Smooth muscle cell (in vitro differentiated cells): ENCODE data around the gene VCX3B. TPM values are rescaled to one million over a fixed set of nuclear protein-coding genes. Genes with fewer than 3 reads are reported as not detected.
"Not testable (repeated sequence)": the region's sequence is repeated elsewhere in the genome, so short reads cannot be mapped to it uniquely, and the experiment has no call there.

Experiments used
- DNase-seq: peaks from one replicate; lab custom pipeline; 2025; ENCODE audit not compliant: unreplicated experiment; lab: John Stamatoyannopoulos, UW
- H2AFZ ChIP-seq: fragments of 200-600 bp; sonication (generic); 2 replicates; pipeline ENCODE4 v1.6.0; 2016; ENCODE audit warnings: antibody characterized with exemption, low read depth, mild to moderate bottlenecking
- H3F3A ChIP-seq: fragments of 200-600 bp; sonication (generic); 2 replicates; pipeline ENCODE4 v1.6.0; 2017; ENCODE audit warnings: antibody characterized with exemption, low read depth
- H3K27ac ChIP-seq: fragments of 200-600 bp; sonication (generic); 2 replicates; pipeline ENCODE4 v1.5.1; 2016; ENCODE audit warnings: low read depth, mild to moderate bottlenecking
- H3K27me3 ChIP-seq: fragments of 200-600 bp; sonication (generic); 2 replicates; pipeline ENCODE4 v1.6.1; 2016; ENCODE audit warnings: low read depth, mild to moderate bottlenecking
- H3K36me3 ChIP-seq: fragments of 200-600 bp; sonication (generic); 2 replicates; pipeline ENCODE4 v1.5.1; 2016; ENCODE audit warnings: low read depth
- H3K4me1 ChIP-seq: fragments of 200-600 bp; sonication (generic); 2 replicates; pipeline ENCODE4 v1.5.1; 2016; ENCODE audit warnings: low read depth
- H3K4me2 ChIP-seq: fragments of 200-600 bp; sonication (generic); 2 replicates; pipeline ENCODE4 v1.6.0; 2016; ENCODE audit warnings: mild to moderate bottlenecking
- H3K4me3 ChIP-seq: fragments of 200-600 bp; sonication (generic); 2 replicates; pipeline ENCODE4 v1.5.1; 2016; ENCODE audit warnings: mild to moderate bottlenecking
- H3K79me2 ChIP-seq: fragments of 200-600 bp; sonication (generic); 2 replicates; pipeline ENCODE4 v1.6.0; 2016; ENCODE audit warnings: low read depth, mild to moderate bottlenecking
- H3K9ac ChIP-seq: fragments of 200-600 bp; sonication (generic); 2 replicates; pipeline ENCODE4 v1.6.0; 2016; ENCODE audit warnings: low read depth
- H3K9me3 ChIP-seq: fragments of 200-600 bp; sonication (generic); replicated peaks from 2 replicates; pipeline ENCODE4 v1.5.1; 2016; ENCODE audit warnings: low read depth
- H4K20me1 ChIP-seq: fragments of 200-600 bp; sonication (generic); 2 replicates; pipeline ENCODE4 v1.6.0; 2016; ENCODE audit warnings: low read depth
- WGBS: methylation state at CpG from one replicate; pipeline ENCODE4 v1.1.7; 2016; ENCODE audit warnings: low lambda C conversion rate; 5-methylcytosine and 5-hydroxymethylcytosine counted together
- polyA plus RNA-seq: library from polyadenylated mRNA; unstranded; fragments of >200 nt; fragmentation: Nextera tagmentation; extraction: Ambion mirVana; gene quantifications from 2 replicates; pipeline ENCODE4 v1.2.1, GENCODE V29; 2016
- total RNA-seq: library from RNA; depleted of rRNA; stranded (reverse); fragments of >200 nt; gene quantifications from 2 replicates; pipeline ENCODE4 v1.2.3, GENCODE V29; 2014
- TF ChIP-seq, protein P1 (sequence below): fragments of 200-600 bp; sonication (generic); IDR thresholded peaks from 2 replicates; pipeline ENCODE4 v1.5.1; 2017; ENCODE audit warnings: borderline replicate concordance, mild to moderate bottlenecking, antibody characterized with exemption; ENCODE audit not compliant: insufficient read depth, poor library complexity, severe bottlenecking

VCX3B gene
- total and polyA plus RNA-seq, 2 experiments from 2014 or later = 0.63 to 0.91 TPM

DNA sequence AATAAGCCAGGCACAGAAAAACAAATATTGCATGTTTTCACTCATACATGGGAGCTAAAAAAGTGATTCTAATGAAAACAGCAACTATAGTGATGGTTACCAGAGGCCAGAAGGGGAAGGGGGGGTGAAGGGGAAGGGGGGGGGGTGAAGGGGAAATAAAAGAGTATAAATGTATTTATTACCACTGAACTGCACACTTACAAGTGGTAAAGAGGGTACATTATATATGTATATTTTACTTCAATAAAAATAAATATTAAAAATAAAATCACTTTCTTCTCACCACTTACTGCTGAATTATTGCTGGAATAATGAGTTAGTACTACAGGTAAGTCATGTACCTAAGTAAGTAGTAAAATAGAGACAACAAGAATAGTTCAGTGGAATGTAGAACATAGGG lies 2.1 kb upstream of the VCX3B start:
- Histone ChIP-seq H3K4me2 (no peak overlapping the region), H3K27ac (no peak overlapping the region), H3K4me3 (no peak overlapping the region), H4K20me1 (no peaks in the 10 kb centered on the region), H3K79me2 (no peaks in the 10 kb centered on the region), H3K9me3 (no peaks in the 10 kb centered on the region), H2AFZ (no peak overlapping the region), H3K4me1 (no peaks in the 10 kb centered on the region), H3K27me3 (no peaks in the 10 kb centered on the region), H3F3A (no peaks in the 10 kb centered on the region), H3K9ac (no peak overlapping the region), H3K36me3 (no peaks in the 10 kb centered on the region)
- no peak for DNase-seq
- TF ChIP-seq, protein P1, sequence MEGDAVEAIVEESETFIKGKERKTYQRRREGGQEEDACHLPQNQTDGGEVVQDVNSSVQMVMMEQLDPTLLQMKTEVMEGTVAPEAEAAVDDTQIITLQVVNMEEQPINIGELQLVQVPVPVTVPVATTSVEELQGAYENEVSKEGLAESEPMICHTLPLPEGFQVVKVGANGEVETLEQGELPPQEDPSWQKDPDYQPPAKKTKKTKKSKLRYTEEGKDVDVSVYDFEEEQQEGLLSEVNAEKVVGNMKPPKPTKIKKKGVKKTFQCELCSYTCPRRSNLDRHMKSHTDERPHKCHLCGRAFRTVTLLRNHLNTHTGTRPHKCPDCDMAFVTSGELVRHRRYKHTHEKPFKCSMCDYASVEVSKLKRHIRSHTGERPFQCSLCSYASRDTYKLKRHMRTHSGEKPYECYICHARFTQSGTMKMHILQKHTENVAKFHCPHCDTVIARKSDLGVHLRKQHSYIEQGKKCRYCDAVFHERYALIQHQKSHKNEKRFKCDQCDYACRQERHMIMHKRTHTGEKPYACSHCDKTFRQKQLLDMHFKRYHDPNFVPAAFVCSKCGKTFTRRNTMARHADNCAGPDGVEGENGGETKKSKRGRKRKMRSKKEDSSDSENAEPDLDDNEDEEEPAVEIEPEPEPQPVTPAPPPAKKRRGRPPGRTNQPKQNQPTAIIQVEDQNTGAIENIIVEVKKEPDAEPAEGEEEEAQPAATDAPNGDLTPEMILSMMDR = no peak

DNA sequence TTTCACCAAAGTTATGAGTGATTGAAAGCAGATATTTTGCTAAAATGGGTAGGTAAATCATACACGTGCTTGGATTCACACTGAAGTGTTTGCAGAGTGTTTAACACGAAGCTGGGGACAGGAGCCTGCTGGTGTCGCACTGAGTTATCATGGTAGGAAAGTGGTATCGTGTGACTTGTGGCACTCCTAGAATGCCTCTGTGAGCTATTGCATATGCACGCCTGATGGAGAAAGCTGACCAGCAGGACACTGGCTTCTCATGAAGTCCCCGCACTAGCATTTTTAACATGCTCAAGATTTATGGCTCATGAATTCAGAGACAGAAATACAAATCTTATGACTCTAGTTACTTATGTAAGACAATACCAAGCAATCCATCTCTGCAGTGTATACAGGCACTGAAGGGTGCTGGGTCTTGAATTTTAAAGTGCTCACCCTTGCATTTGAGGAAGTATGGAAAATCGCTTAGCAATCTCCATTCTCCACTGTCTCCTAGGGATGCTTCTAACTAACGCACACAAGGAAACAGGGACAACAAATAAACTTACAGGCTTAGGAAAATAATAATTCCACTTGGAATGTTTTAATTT lies 19.8 kb downstream of the VCX3B start:
- TF ChIP-seq, protein P1 = no peak

DNA sequence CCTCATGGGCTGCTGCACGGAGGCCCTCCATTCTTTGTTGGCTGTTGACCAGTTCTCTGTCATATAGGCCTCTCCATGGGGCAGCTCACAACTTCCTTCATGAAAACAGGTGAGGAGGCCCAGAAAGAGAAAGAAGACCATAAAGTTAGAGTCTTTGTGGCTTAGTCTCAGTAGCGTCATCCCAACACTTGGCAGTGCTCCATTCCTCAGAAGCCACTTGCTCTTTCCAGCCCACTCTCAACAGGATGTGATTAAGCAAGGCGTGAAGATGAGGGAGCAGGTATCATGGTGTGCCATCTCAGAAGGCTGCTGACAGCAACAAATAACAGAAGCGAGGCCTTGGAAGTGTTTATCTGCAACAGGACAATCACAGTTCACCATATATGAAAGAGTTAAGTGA lies 30.4 kb downstream of the VCX3B start:
- H3K27ac ChIP-seq, H3K79me2 ChIP-seq, H3K27me3 ChIP-seq, H3F3A ChIP-seq, H3K4me2 ChIP-seq, H3K4me3 ChIP-seq, H3K36me3 ChIP-seq, DNase-seq, H3K9me3 ChIP-seq, H2AFZ ChIP-seq, H3K4me1 ChIP-seq, H3K9ac ChIP-seq, H4K20me1 ChIP-seq: not testable (repeated sequence)
- WGBS = 53% methylated on average over 4 of the region's 4 CpGs

More for the DNA sequence above, 19.8 kb downstream of the VCX3B start:
- DNase-seq = no peak
- Histone ChIP-seq H3K79me2 (no peaks in the 10 kb centered on the region), H3K9me3 (no peaks in the 10 kb centered on the region), H3K27me3 (no peaks in the 10 kb centered on the region), H2AFZ (no peak overlapping the region), H3K4me2 (no peak overlapping the region), H3K9ac (no peak overlapping the region), H4K20me1 (no peaks in the 10 kb centered on the region), H3K4me3 (no peak overlapping the region), H3K4me1 (no peaks in the 10 kb centered on the region), H3K27ac (no peak overlapping the region), H3F3A (no peaks in the 10 kb centered on the region), H3K36me3 (no peaks in the 10 kb centered on the region)
- 88% methylated on average over 8 of the region's 8 CpGs for WGBS

DNA sequence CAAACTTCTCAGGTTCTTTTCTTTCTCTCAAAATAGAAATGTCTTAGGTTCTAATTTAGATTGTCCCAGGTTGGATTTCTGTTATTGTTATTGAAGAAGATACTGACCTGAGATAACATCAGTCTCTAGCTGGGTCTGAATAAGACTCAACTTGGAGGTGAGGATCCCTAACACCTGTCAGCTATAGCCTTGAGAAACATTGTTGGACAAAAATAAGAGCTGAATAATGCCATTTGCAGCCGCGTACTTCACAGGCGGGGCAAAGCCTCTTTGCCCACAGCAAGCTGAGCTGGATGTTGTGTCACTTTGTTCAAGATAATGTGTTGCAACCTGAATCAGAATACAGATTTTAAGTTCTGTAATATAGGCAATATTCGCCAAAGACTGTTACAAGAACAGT lies 35.6 kb downstream of the VCX3B start:
- no peak overlapping the region for H2AFZ ChIP-seq
- no peak overlapping the region for H3K4me2 ChIP-seq
- no peaks in the 10 kb centered on the region for H3K9me3 ChIP-seq
- H3K79me2 ChIP-seq = no peaks in the 10 kb centered on the region
- no peak for DNase-seq
- 79% methylated on average over 4 of the region's 4 CpGs for WGBS
- no peaks in the 10 kb centered on the region for H4K20me1 ChIP-seq
- H3K27ac ChIP-seq = no peak overlapping the region
- no peaks in the 10 kb centered on the region for H3K27me3 ChIP-seq
- TF ChIP-seq, protein P1 = no peak
- H3K4me1 ChIP-seq = no peaks in the 10 kb centered on the region
- H3K36me3 ChIP-seq = no peaks in the 10 kb centered on the region
- H3F3A ChIP-seq = no peaks in the 10 kb centered on the region
- no peak overlapping the region for H3K4me3 ChIP-seq
- H3K9ac ChIP-seq = no peak overlapping the region

DNA sequence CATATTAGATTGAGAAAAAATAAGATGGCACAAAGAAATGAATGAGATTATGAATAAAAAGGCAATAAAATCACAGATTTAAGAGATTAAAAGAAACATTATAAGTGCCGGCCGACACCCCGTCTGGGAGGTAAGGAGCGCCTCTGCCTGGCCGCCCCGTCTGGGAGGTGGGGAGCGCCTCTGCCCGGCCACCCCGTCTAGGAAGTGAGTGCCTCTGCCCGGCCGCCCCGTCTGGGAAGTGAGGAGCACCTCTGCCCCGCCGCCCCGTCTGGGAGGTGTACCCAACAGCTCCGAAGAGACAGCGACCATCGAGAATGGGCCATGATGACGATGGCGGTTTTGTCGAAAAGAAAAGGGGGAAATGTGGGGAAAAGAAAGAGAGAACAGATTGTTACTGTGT lies 37.5 kb downstream of the VCX3B start:
- H3K4me2 ChIP-seq, H3K4me1 ChIP-seq, H3K79me2 ChIP-seq, H3K36me3 ChIP-seq, H3K4me3 ChIP-seq, DNase-seq, H3K27me3 ChIP-seq, H3F3A ChIP-seq, H2AFZ ChIP-seq, H4K20me1 ChIP-seq, H3K27ac ChIP-seq, H3K9me3 ChIP-seq, H3K9ac ChIP-seq: not testable (repeated sequence)
- 88% methylated on average over 20 of the region's 21 CpGs for WGBS
